Fibroblast of lung (primary cell): Measurements from ENCODE around the gene SLC15A1. TPM values are rescaled to one million over a fixed set of nuclear protein-coding genes. Genes with fewer than 3 reads are reported as not detected.

Source experiments
- DNase-seq, 2 donors: peaks; one replicate each; pipeline versions ENCODE4 v3.0.0 to v3.0.0-alpha.2; 2010; ENCODE audit warnings: low read depth in 2 of 2
- H2AFZ ChIP-seq: 2 replicates; pipeline ENCODE4 v1.5.1; 2012; ENCODE audit warnings: low read length, control low read depth, inconsistent platforms
- H3K27ac ChIP-seq: 2 replicates; pipeline ENCODE4 v1.5.1; 2011; ENCODE audit warnings: low read length, control low read depth; ENCODE audit not compliant: insufficient read depth
- H3K27me3 ChIP-seq: 2 replicates; pipeline ENCODE4 v1.5.1; 2011; ENCODE audit warnings: mild to moderate bottlenecking, low read length; ENCODE audit not compliant: control insufficient read depth, insufficient read depth
- H3K36me3 ChIP-seq: 2 replicates; pipeline ENCODE4 v1.5.1; 2011; ENCODE audit warnings: low read length; ENCODE audit not compliant: control insufficient read depth, insufficient read depth
- H3K4me1 ChIP-seq: 2 replicates; pipeline ENCODE4 v1.5.1; 2011; ENCODE audit warnings: low read length; ENCODE audit not compliant: control insufficient read depth, insufficient read depth; ENCODE audit errors: extremely low read depth
- H3K4me2 ChIP-seq: 2 replicates; pipeline ENCODE4 v1.5.1; 2011; ENCODE audit warnings: low read length, control low read depth; ENCODE audit not compliant: insufficient read depth; ENCODE audit errors: extremely low read depth
- H3K4me3 ChIP-seq, 4 experiments: fragments of 200-600 bp in 1 of 4; sonication (generic) in 1 of 4; replicated peaks in 1 of 4; 2 replicates each; pipeline ENCODE4 v1.5.1; 2011 to 2016; ENCODE audit warnings: low read length in 4 of 4, low read depth in 3 of 4, mild to moderate bottlenecking in 3 of 4, control low read depth in 2 of 4, inconsistent platforms in 1 of 4, mixed read lengths in 1 of 4; ENCODE audit not compliant: insufficient read depth in 1 of 4; ENCODE audit errors: control extremely low read depth in 1 of 4
- H3K79me2 ChIP-seq: 2 replicates; pipeline ENCODE4 v1.5.1; 2012; ENCODE audit warnings: mild to moderate bottlenecking, low read length, inconsistent platforms; ENCODE audit not compliant: control insufficient read depth, insufficient read depth
- H3K9ac ChIP-seq: 2 replicates; pipeline ENCODE4 v1.5.1; 2011; ENCODE audit warnings: mild to moderate bottlenecking, low read length, control low read depth; ENCODE audit not compliant: insufficient read depth
- H3K9me3 ChIP-seq: 2 replicates; pipeline ENCODE4 v1.5.1; 2012; ENCODE audit warnings: low read depth, low read length; ENCODE audit not compliant: control insufficient read depth, insufficient read depth
- H4K20me1 ChIP-seq: 2 replicates; pipeline ENCODE4 v1.5.1; 2011; ENCODE audit warnings: low read length; ENCODE audit not compliant: control insufficient read depth, insufficient read depth; ENCODE audit errors: extremely low read depth
- EZH2 ChIP-seq: IDR thresholded peaks from 2 replicates; pipeline ENCODE4 v1.5.1; 2012; ENCODE audit warnings: low read length, control low read depth, mild to moderate bottlenecking; ENCODE audit errors: missing control alignments
- polyA plus RNA-seq, 2 donors: library from polyadenylated mRNA; depleted of rRNA in 1 of 2; stranded (reverse) in 1 of 2; unstranded in 1 of 2; fragments of >200 nt; gene quantifications; 2 replicates each; pipeline ENCODE4 v1.2.1, GENCODE V29; 2011 to 2012; ENCODE audit warnings: missing spikeins in 1 of 2
- total RNA-seq: library from RNA; depleted of rRNA; stranded (reverse); fragments of >200 nt; gene quantifications from 2 replicates; pipeline ENCODE4 v1.2.1, GENCODE V29; 2014
- TF ChIP-seq, protein P1 (sequence below), 2 donors: IDR thresholded peaks in 1 of 2; conservative IDR thresholded peaks in 1 of 2; 1 replicate in 1 of 2; 2 replicates in 1 of 2; pipeline ENCODE4 v1.5.1; 2011 to 2012; ENCODE audit warnings: low read length in 2 of 2, control low read depth in 1 of 2, inconsistent platforms in 1 of 2, low read depth in 1 of 2, mild to moderate bottlenecking in 1 of 2

Gene SLC15A1
- total and polyA plus RNA-seq, 2 donors (not counting 1 experiment from before 2014, with no cell fraction given), result not detected

DNA sequence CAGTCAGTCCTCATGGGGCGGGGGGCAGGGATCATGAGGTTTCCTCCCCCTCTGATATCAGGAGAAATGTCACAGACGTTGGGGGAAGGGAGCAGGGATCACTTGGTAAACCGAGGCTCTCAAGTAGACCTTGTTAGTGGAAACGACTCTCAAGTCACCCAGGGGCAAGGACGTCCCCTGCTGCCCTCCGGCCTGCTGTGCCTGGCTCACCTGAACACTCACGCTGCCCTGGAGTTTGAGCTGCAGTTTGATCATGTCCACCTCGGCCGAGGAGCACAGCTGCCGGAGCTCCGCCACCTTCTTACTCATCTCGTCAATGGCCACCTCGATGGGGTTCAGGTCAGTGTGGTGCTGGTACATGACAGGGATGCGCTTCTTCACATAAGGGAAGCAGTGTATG, 47.6 kb upstream of the SLC15A1 start:
- no peak overlapping the region for H2AFZ ChIP-seq
- no peak for DNase-seq
- H3K4me1 ChIP-seq, result peaks cover 13% of the 10 kb centered on the region
- no peak overlapping the region for H3K4me2 ChIP-seq
- no peaks in the 10 kb centered on the region for H3K9me3 ChIP-seq
- H3K36me3 ChIP-seq, result no peaks in the 10 kb centered on the region
- no peak overlapping the region for H3K4me3 ChIP-seq
- H3K27me3 ChIP-seq, result no peaks in the 10 kb centered on the region
- H3K79me2 ChIP-seq, result no peaks in the 10 kb centered on the region
- no peak overlapping the region for H3K27ac ChIP-seq
- no peak overlapping the region for H3K9ac ChIP-seq
- TF ChIP-seq, protein P1, sequence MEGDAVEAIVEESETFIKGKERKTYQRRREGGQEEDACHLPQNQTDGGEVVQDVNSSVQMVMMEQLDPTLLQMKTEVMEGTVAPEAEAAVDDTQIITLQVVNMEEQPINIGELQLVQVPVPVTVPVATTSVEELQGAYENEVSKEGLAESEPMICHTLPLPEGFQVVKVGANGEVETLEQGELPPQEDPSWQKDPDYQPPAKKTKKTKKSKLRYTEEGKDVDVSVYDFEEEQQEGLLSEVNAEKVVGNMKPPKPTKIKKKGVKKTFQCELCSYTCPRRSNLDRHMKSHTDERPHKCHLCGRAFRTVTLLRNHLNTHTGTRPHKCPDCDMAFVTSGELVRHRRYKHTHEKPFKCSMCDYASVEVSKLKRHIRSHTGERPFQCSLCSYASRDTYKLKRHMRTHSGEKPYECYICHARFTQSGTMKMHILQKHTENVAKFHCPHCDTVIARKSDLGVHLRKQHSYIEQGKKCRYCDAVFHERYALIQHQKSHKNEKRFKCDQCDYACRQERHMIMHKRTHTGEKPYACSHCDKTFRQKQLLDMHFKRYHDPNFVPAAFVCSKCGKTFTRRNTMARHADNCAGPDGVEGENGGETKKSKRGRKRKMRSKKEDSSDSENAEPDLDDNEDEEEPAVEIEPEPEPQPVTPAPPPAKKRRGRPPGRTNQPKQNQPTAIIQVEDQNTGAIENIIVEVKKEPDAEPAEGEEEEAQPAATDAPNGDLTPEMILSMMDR (conservative IDR thresholded peaks at IDR 0.05 in 1 of 2, IDR thresholded peaks at IDR 0.05 in 1 of 2; ENCODE audit: low read depth in 1 of 2, low read length in 2 of 2), result no peak
- TF ChIP-seq EZH2, result no peak
- H4K20me1 ChIP-seq, result no peaks in the 10 kb centered on the region

GRCh38 chr13:98798849-98799645, 46.6 kb upstream of the SLC15A1 start:
- Histone ChIP-seq H3K27ac (no peak overlapping the region), H3K9me3 (no peaks in the 10 kb centered on the region), H3K79me2 (no peaks in the 10 kb centered on the region), H2AFZ (no peak overlapping the region), H3K4me2 (peak overlapping the region; percentile 8), H3K9ac (no peak overlapping the region), H3K4me3 (no peak overlapping the region), H3K4me1 (peaks cover 13% of the 10 kb centered on the region), H3K27me3 (no peaks in the 10 kb centered on the region), H4K20me1 (no peaks in the 10 kb centered on the region), H3K36me3 (no peaks in the 10 kb centered on the region)
- DNase-seq, result peak; percentile 58 to 96
- TF ChIP-seq, protein P1 (conservative IDR thresholded peaks at IDR 0.05 in 1 of 2, IDR thresholded peaks at IDR 0.05 in 1 of 2; ENCODE audit: low read depth in 1 of 2, low read length in 2 of 2), result no peak
- TF ChIP-seq EZH2, result no peak

- Histone ChIP-seq H3K27ac (no peak overlapping the region), H3K27me3 (no peaks in the 10 kb centered on the region), H2AFZ (no peak overlapping the region), H3K4me2 (no peak overlapping the region), H3K36me3 (no peaks in the 10 kb centered on the region), H4K20me1 (no peaks in the 10 kb centered on the region), H3K4me3 (no peak overlapping the region), H3K79me2 (no peaks in the 10 kb centered on the region), H3K9ac (no peak overlapping the region), H3K4me1 (peaks cover 13% of the 10 kb centered on the region), H3K9me3 (no peaks in the 10 kb centered on the region)
- TF ChIP-seq, protein P1 (conservative IDR thresholded peaks at IDR 0.05 in 1 of 2, IDR thresholded peaks at IDR 0.05 in 1 of 2; ENCODE audit: low read depth in 1 of 2, low read length in 2 of 2), result no peak
- no peak for TF ChIP-seq EZH2
- peak; percentile 52 to 56 for DNase-seq
Observed at GRCh38 chr13:98797456-98797855, 45.0 kb upstream of the SLC15A1 start.
